Right forelimb (tissue), 1 donor: ENCODE data around the gene ZNF763.
"Not testable (repeated sequence)": the region's sequence is repeated elsewhere in the genome, so short reads cannot be mapped to it uniquely, and the experiment has no call there.

Experiments
- DNase-seq: peaks from one replicate; pipeline ENCODE4 v3.0.0-alpha.2; 2018

The ZNF763 gene

GRCh38 chr19:11973019-11973810 is 8.4 kb downstream of the ZNF763 start:
- DNase-seq, result no peak

DNA sequence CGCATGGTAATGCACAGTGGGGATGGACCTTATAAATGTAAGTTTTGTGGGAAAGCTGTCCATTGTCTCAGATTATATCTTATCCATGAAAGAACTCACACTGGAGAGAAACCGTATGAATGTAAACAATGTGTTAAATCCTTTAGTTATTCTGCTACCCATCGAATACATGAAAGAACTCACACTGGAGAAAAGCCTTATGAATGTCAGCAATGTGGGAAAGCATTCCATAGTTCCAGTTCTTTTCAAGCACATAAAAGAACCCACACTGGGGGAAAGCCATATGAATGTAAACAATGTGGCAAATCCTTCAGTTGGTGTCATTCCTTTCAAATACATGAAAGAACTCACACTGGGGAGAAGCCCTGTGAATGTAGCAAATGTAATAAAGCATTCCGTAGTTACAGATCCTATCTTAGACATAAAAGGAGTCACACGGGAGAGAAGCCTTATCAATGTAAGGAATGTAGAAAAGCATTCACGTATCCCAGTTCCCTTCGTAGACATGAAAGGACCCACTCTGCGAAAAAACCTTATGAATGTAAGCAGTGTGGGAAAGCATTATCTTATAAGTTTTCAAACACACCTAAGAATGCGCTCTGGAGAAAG is 13.8 kb downstream of the ZNF763 start:
- no peak for DNase-seq

DNA sequence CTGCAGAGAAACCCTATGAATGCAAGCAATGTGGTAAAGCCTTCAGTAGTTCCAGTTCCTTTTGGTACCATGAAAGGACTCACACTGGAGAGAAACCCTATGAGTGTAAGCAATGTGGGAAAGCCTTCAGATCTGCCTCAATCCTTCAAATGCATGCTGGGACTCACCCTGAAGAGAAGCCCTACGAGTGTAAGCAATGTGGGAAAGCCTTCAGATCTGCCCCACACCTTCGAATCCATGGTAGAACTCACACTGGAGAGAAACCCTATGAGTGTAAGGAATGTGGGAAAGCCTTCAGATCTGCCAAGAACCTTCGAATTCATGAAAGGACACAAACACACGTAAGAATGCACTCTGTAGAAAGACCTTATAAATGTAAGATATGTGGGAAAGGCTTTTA is 14.7 kb downstream of the ZNF763 start:
- no peak for DNase-seq

GRCh38 chr19:11982526-11982925 is 17.7 kb downstream of the ZNF763 start:
- no peak for DNase-seq

DNA sequence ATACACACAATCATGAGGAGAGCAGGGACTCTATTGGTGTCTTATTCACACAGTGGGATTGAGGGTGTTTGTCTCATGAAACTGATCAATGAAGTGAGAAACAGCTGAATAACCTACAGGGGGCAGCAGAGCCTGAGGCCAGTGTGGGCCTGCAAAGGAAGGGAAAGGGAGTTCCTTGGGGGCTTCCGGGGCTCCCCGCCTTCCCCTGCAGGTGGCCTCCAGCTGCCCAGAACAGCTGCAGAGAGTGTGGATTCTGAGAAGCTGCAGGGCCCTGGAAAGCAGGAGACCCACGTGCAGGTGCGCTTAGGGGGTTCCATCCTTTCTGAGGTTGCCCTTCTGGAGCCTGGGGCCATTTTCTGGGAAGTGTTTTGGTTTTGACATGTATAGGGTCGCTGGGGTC is 20.1 kb downstream of the ZNF763 start:
- no peak for DNase-seq

- no peak for DNase-seq
Observed at GRCh38 chr19:11986754-11987153, 21.9 kb downstream of the ZNF763 start.

DNA sequence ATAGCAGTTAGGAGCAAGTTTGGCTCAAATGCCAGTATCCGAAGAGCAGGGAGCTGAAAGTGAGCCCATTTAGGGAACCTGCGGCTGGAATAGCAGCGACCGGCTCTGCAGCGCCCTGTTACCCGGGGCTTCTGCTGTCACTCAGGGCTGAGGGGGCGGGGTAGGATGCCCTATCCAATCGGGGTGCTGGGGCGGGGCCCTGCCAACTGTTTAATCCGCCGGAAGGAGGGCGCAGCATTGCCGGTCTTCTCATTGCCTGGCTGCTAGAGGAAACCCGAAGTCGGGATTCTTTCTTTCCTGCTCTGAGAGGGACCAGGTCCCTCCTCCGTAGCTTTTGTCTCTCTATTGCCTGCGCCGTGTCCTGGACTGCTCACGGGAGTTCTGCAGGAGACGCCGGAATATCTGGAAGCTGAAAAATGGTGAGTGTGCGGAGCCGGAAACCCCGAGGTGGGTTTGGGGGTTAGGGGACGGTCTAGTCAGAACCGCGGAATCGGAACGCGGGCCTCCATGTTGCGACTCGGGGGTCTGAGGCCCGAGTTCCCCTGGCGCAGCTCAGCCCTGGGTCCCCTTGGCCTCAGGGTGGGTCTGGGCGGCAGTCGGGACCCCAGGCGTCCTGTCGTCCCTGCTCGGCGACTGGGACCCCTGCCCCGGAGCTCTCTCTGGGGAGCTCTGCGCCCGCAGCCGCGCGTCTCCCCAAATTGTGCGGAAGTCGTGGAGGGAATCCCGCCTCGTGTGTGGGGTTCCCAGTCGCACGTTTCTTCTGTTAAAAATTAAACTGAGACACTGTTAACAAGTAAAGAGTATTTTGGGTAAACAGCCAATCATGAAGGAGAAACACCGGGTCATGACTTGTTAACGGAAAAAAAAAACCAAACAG is 22.8 kb downstream of the ZNF763 start:
- DNase-seq, result peak; percentile 94

- no peak for DNase-seq
Observed at GRCh38 chr19:11989112-11989456, 24.2 kb downstream of the ZNF763 start.

DNA sequence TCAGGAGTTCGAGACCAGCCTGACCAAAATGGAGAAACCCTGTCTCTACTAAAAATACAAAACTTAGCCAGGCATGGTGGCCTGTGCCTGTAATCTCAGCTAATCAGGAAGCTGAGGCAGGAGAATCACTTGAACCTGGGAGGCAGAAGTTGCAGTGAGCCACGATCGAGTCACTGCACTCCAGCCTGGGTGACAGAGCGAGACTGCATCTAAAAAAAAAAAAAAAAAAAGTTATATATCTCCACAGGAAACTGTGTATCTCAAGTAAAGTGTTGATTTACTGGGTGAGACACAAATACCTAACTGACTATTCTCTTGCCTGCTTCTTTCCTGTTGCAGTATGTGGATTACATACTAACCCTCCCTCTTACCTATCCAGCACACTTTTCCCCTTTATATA is 27.1 kb downstream of the ZNF763 start:
- DNase-seq, result not testable (repeated sequence)

DNA sequence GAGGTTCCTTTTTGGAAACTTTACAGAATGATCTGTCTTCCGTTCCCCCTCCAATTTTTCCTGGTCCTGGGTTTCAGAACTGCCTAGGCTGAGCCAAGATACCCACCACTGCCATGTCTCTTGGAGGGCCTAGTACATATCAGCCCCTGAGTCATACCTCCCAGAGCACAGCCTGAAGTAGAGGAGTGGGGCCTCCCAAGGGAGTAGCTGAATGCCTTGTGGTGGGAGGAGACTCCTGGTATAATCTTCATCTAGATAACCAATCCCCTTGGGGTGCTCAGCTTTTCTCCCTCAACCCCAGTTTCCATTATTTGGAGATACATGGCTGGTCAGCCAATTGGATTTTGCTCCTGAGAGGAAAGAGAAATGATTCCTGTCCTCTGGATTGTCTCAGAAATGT is 30.3 kb downstream of the ZNF763 start:
- no peak for DNase-seq

- no peak for DNase-seq
Observed at GRCh38 chr19:12000152-12000981, 35.5 kb downstream of the ZNF763 start.

DNA sequence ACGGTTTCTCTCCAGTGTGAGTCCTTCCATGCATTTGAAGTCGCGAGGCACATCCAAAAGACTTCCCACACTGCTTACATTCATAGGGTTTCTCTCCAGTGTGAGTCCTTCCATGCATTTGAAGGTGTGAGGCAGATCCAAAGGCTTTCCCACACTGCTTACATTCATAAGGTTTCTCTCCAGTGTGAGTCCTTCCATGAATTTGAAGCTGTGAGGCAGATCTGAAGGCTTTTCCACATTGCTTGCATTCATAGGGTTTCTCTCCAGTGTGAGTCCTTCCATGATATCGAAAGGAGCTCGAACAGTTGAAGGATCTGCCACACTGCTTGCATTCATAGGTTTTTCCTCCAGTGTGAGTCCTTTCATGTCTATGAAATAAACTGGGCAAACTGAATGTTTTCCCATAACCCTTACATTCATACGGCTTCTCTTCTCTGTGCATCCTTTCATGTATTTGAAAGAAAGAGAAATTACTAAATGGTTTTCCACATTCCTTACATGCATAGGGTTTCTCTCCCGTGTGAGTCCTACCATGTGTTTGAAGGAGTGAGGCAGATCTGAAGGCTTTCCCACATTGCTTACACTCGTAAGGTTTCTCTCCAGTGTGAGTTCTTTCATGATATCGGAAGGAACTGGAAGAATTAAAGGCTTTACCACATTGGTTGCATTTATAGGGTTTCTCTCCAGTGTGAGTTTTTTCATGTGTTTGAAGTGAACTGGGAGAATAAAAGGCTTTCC is 50.3 kb downstream of the ZNF763 start:
- no peak for DNase-seq

- no peak for DNase-seq
Observed at GRCh38 chr19:12015753-12016116, 50.9 kb downstream of the ZNF763 start.
